Breast epithelium (tissue), 4 donors: ENCODE results near the gene SNX9. TPM values are rescaled to one million over a fixed set of nuclear protein-coding genes. Genes with fewer than 3 reads are reported as not detected.
"Not testable (repeated sequence)": the region's sequence is repeated elsewhere in the genome, so short reads cannot be mapped to it uniquely, and the experiment has no call there.

Source experiments
- DNase-seq, 2 donors: peaks; one replicate each; pipeline ENCODE4 v3.0.0-alpha.2; 2019; ENCODE audit warnings: low spot score in 2 of 2
- H3K27ac ChIP-seq, 2 donors: fragments of 200-600 bp; sonication (generic) in 1 of 2; one replicate each; pipeline ENCODE4 v1.5.1; 2016 to 2019; ENCODE audit warnings: mild to moderate bottlenecking in 1 of 2
- H3K27me3 ChIP-seq, 2 donors: fragments of 200-600 bp; sonication (generic) in 1 of 2; one replicate each; pipeline versions ENCODE4 v1.5.1 to v1.6.0; 2017 to 2019; ENCODE audit warnings: control low read depth in 1 of 2, mild to moderate bottlenecking in 1 of 2
- H3K36me3 ChIP-seq: fragments of 200-600 bp; one replicate; pipeline ENCODE4 v1.5.1; 2019
- H3K4me1 ChIP-seq, 2 donors: fragments of 200-600 bp; sonication (generic); one replicate each; pipeline ENCODE4 v1.5.1; 2016 to 2019; ENCODE audit warnings: control low read depth in 1 of 2
- H3K4me3 ChIP-seq, 3 donors: fragments of 200-600 bp; sonication (generic); 1 replicate in 2 of 3; 2 replicates in 1 of 3; pipeline ENCODE4 v1.5.1; 2016 to 2019; ENCODE audit warnings: mild to moderate bottlenecking in 3 of 3, moderate library complexity in 2 of 3
- H3K9me3 ChIP-seq, 2 donors: fragments of 200-600 bp; sonication (generic) in 1 of 2; one replicate each; pipeline ENCODE4 v1.5.1; 2016 to 2019; ENCODE audit warnings: control low read depth in 1 of 2
- CTCF ChIP-seq, 3 donors: fragments of 450-650 bp; IDR thresholded peaks; one replicate each; pipeline ENCODE4 v1.5.1; 2016 to 2017; ENCODE audit warnings: antibody characterized with exemption in 3 of 3, mild to moderate bottlenecking in 3 of 3, moderate library complexity in 3 of 3
- POLR2A ChIP-seq: fragments of 450-650 bp; IDR thresholded peaks from one replicate; pipeline ENCODE4 v1.6.1; 2016; ENCODE audit warnings: antibody characterized with exemption, mild to moderate bottlenecking, moderate library complexity
- POLR2AphosphoS5 ChIP-seq, 3 donors: sonication (generic); formaldehyde crosslinking; IDR thresholded peaks; one replicate each; pipeline ENCODE4 v1.6.1; 2017; ENCODE audit warnings: antibody characterized with exemption in 3 of 3
- intact Hi-C: fragments of 100-400 bp; cut with DNase I; formaldehyde crosslinking; loops from one replicate; pipeline ENCODE4 v1.15.1; 2023; ENCODE audit warnings: low total_unique reads
- total RNA-seq, 3 donors: library from RNA; depleted of rRNA; stranded (reverse); fragments of >200 nt; gene quantifications; one replicate each; pipeline ENCODE4 v1.1.0, GENCODE V29; 2016

Gene SNX9
- total RNA-seq, 3 donors from 2014 or later, result 61.6 to 83.2 (median 75.7) TPM

- intact Hi-C loops, result no loop called here
- H3K36me3 ChIP-seq, result no peaks in the 10 kb centered on the region
- TF ChIP-seq POLR2AphosphoS5 (IDR thresholded peaks at IDR 0.05) (no peak), CTCF (IDR thresholded peaks at IDR 0.05) (no peak), POLR2A (no peak)
- H3K4me1 ChIP-seq, result no peaks in the 10 kb centered on the region
- no peaks in the 10 kb centered on the region for H3K9me3 ChIP-seq
- DNase-seq, result no peak
- peak overlapping the region in 1 of 2 donors; percentile 43 for H3K27ac ChIP-seq
- H3K27me3 ChIP-seq, result no peaks in the 10 kb centered on the region
- no peak overlapping the region for H3K4me3 ChIP-seq
Observed at GRCh38 chr6:157895585-157895984, 72.5 kb downstream of the SNX9 start.

GRCh38 chr6:157896932-157897331, 73.9 kb downstream of the SNX9 start:
- H3K27me3 ChIP-seq, result no peaks in the 10 kb centered on the region
- no peak for DNase-seq
- no peaks in the 10 kb centered on the region for H3K36me3 ChIP-seq
- no peaks in the 10 kb centered on the region for H3K4me1 ChIP-seq
- intact Hi-C loops, result no loop called here
- H3K27ac ChIP-seq, result no peak overlapping the region
- no peak overlapping the region for H3K4me3 ChIP-seq
- no peak for TF ChIP-seq CTCF (IDR thresholded peaks at IDR 0.05)
- no peak for TF ChIP-seq POLR2A
- no peak for TF ChIP-seq POLR2AphosphoS5 (IDR thresholded peaks at IDR 0.05)
- no peaks in the 10 kb centered on the region for H3K9me3 ChIP-seq

GRCh38 chr6:157898169-157898568, 75.1 kb downstream of the SNX9 start:
- intact Hi-C loops, result no loop called here
- no peak for TF ChIP-seq POLR2AphosphoS5 (IDR thresholded peaks at IDR 0.05)
- peak in 1 of 3 donors; percentile 12 for TF ChIP-seq CTCF (IDR thresholded peaks at IDR 0.05)
- Histone ChIP-seq H3K4me1 (no peaks in the 10 kb centered on the region), H3K9me3 (no peaks in the 10 kb centered on the region), H3K36me3 (no peaks in the 10 kb centered on the region), H3K27ac (peak overlapping the region in 1 of 2 donors; percentile 44), H3K4me3 (no peak overlapping the region), H3K27me3 (no peaks in the 10 kb centered on the region)
- no peak for DNase-seq

DNA sequence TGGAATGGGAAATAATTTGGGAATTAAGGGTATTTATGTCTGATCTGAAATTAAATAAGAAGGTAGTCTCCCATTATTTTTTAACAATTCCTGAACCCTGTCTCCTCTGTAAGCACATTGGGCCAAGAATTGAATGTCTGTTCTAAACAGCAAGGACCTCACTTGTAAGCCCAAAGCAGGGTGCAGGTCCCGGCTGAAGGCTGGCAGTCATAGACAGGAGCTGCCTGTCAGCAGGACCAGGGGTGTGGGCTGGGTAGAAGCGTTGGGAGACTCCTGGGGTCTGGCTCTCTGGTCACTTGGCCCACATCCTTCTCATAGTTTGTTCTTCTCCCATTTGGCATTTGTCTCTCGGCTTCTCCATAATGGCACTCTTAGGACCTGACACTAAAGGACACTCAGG, 75.6 kb downstream of the SNX9 start:
- Histone ChIP-seq H3K4me3 (no peak overlapping the region), H3K9me3 (no peaks in the 10 kb centered on the region), H3K36me3 (no peaks in the 10 kb centered on the region), H3K27me3 (no peaks in the 10 kb centered on the region), H3K27ac (peak overlapping the region in 1 of 2 donors; percentile 44), H3K4me1 (no peaks in the 10 kb centered on the region)
- intact Hi-C loops, result no loop called here
- no peak for DNase-seq
- TF ChIP-seq CTCF (IDR thresholded peaks at IDR 0.05) (no peak), POLR2A (no peak), POLR2AphosphoS5 (IDR thresholded peaks at IDR 0.05) (no peak)

DNA sequence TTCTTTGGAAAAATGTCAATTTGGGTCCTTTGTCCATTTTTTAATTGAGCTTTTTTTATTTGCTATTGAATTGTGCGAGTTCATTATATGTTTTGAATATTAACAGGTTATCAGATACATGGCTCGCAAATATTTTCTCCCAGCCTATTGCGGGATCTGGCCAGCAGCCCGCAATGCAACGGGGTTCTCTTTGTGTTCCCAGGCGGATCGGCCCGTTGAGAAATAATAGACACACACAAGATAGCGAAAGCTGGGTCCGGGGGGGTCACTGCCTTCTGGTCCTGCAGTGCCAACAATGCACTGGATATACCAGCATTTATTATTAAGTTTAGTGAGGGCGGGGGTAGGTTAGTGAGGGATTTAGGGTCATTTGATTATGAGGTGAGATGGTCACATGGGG, 77.2 kb downstream of the SNX9 start:
- H3K4me3 ChIP-seq, intact Hi-C loops, DNase-seq, H3K27ac ChIP-seq, H3K27me3 ChIP-seq, H3K36me3 ChIP-seq, H3K4me1 ChIP-seq, H3K9me3 ChIP-seq: not testable (repeated sequence)

- H3K36me3 ChIP-seq, H3K27me3 ChIP-seq, H3K4me3 ChIP-seq, H3K27ac ChIP-seq, intact Hi-C loops, H3K9me3 ChIP-seq, H3K4me1 ChIP-seq, DNase-seq: not testable (repeated sequence)
Observed at GRCh38 chr6:157900751-157901150, 77.7 kb downstream of the SNX9 start.
